Esophagus muscularis mucosa (tissue), 4 donors: ENCODE results near the gene DENND2A. TPM values are rescaled to one million over a fixed set of nuclear protein-coding genes. Genes with fewer than 3 reads are reported as not detected.

Experiments
- DNase-seq: peaks from one replicate; pipeline ENCODE4 v3.0.0-alpha.2; 2017; ENCODE audit errors: extremely low spot score
- H3K27ac ChIP-seq, 4 donors: fragments of 200-600 bp; sonication (generic); replicated peaks in 1 of 4; 1 replicate in 3 of 4; 2 replicates in 1 of 4; pipeline ENCODE4 v1.5.1; 2016 to 2019; ENCODE audit warnings: mild to moderate bottlenecking in 1 of 4
- H3K27me3 ChIP-seq, 4 donors: fragments of 200-600 bp; sonication (generic); one replicate each; pipeline versions ENCODE4 v1.5.1 to v1.6.0; 2016 to 2019
- H3K36me3 ChIP-seq, 4 donors: fragments of 200-600 bp; sonication (generic); one replicate each; pipeline ENCODE4 v1.5.1; 2016 to 2019
- H3K4me1 ChIP-seq, 4 donors: fragments of 200-600 bp; sonication (generic); one replicate each; pipeline ENCODE4 v1.5.1; 2016 to 2019
- H3K4me3 ChIP-seq, 4 donors: fragments of 200-600 bp; sonication (generic); 1 replicate in 2 of 4; 2 replicates in 2 of 4; pipeline ENCODE4 v1.5.1; 2016 to 2019; ENCODE audit warnings: mild to moderate bottlenecking in 4 of 4, moderate library complexity in 1 of 4
- H3K9me3 ChIP-seq, 4 donors: fragments of 200-600 bp; sonication (generic); 1 replicate in 3 of 4; 2 replicates in 1 of 4; pipeline ENCODE4 v1.5.1; 2016 to 2019
- EP300 ChIP-seq: sonication (generic); formaldehyde crosslinking; IDR thresholded peaks from one replicate; pipeline ENCODE4 v1.6.1; 2017; ENCODE audit warnings: antibody characterized with exemption
- POLR2A ChIP-seq: fragments of 450-650 bp; IDR thresholded peaks from one replicate; pipeline ENCODE4 v1.6.1; 2017; ENCODE audit warnings: antibody characterized with exemption, moderate library complexity, mild to moderate bottlenecking, low read depth
- POLR2AphosphoS5 ChIP-seq, 2 donors: sonication (generic); formaldehyde crosslinking; IDR thresholded peaks; one replicate each; pipeline ENCODE4 v1.6.1; 2017; ENCODE audit warnings: antibody characterized with exemption in 2 of 2
- WGBS: methylation state at CpG from one replicate; pipeline ENCODE4 v1.1.5; 2018; 5-methylcytosine and 5-hydroxymethylcytosine counted together
- intact Hi-C: fragments of 100-400 bp; cut with DNase I; formaldehyde crosslinking; loops from one replicate; pipeline ENCODE4 v1.15.1; 2023
- total RNA-seq, 4 donors: library from RNA; depleted of rRNA; stranded (reverse); fragments of >200 nt; gene quantifications; one replicate each; pipeline versions ENCODE4 v1.1.0 to v1.2.1, GENCODE V29; 2016
- TF ChIP-seq, protein P1 (sequence below), 3 experiments: fragments of 200-600 bp in 2 of 3; fragments of 450-650 bp in 1 of 3; sonication (generic) in 2 of 3; IDR thresholded peaks; one replicate each; pipeline ENCODE4 v1.5.1; 2017 to 2019; ENCODE audit warnings: antibody characterized with exemption in 3 of 3, mild to moderate bottlenecking in 2 of 3, moderate library complexity in 1 of 3

The DENND2A gene
- total RNA-seq, 4 donors from 2014 or later = 46.4 to 77.2 (median 59.2) TPM

GRCh38 chr7:140686921-140687320 lies 46.3 kb upstream of the DENND2A start:
- no peaks in the 10 kb centered on the region for H3K4me1 ChIP-seq
- no peak for DNase-seq
- H3K36me3 ChIP-seq = peaks cover 29 to 97% (median 75%) of the 10 kb centered on the region in 4 donors
- H3K27me3 ChIP-seq = no peaks in the 10 kb centered on the region
- intact Hi-C loops = no loop called here
- 99% methylated on average over 11 of the region's 11 CpGs for WGBS
- H3K9me3 ChIP-seq = no peaks in the 10 kb centered on the region
- H3K4me3 ChIP-seq = no peak overlapping the region
- TF ChIP-seq POLR2AphosphoS5 (IDR thresholded peaks at IDR 0.05) (no peak), EP300 (no peak), POLR2A (no peak)
- TF ChIP-seq, protein P1, sequence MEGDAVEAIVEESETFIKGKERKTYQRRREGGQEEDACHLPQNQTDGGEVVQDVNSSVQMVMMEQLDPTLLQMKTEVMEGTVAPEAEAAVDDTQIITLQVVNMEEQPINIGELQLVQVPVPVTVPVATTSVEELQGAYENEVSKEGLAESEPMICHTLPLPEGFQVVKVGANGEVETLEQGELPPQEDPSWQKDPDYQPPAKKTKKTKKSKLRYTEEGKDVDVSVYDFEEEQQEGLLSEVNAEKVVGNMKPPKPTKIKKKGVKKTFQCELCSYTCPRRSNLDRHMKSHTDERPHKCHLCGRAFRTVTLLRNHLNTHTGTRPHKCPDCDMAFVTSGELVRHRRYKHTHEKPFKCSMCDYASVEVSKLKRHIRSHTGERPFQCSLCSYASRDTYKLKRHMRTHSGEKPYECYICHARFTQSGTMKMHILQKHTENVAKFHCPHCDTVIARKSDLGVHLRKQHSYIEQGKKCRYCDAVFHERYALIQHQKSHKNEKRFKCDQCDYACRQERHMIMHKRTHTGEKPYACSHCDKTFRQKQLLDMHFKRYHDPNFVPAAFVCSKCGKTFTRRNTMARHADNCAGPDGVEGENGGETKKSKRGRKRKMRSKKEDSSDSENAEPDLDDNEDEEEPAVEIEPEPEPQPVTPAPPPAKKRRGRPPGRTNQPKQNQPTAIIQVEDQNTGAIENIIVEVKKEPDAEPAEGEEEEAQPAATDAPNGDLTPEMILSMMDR (IDR thresholded peaks at IDR 0.05) = no peak
- no peak overlapping the region for H3K27ac ChIP-seq

DNA sequence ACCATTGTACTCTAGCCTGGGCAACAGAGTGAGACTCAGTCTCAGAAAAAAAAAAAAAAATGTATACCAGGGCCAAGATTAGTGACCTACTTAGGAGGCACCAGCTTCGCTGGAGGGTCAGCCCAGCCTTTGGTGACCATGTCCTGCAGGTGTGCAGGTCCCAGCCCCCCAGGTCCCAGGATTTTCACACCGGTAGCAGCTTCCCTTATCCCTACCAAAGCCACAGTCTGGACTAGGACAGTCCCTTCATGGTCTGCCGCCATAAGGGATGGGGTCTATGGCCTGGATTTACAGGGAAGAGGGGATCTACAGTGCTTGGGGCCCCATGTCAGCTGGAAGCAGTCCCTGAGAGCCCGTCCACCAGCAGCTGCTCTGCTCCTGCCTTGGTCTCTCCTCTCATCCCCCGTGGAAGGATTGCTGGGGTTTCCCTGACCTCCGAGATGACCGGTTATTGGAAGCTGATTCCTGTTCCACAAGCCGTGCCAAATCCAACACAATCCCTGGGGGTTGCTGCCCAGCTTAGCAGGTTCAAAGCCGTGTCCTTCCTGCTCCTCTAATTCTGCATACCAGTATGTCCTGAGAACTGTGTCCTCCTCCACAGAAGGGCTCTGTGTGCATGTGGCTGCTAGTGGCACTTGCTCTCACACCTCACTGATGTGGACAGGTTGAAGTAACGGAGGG lies 44.9 kb upstream of the DENND2A start:
- no peaks in the 10 kb centered on the region for H3K4me1 ChIP-seq
- DNase-seq = no peak
- H3K4me3 ChIP-seq = no peak overlapping the region
- H3K36me3 ChIP-seq = peaks cover 34 to 97% (median 75%) of the 10 kb centered on the region in 4 donors
- no peaks in the 10 kb centered on the region for H3K9me3 ChIP-seq
- intact Hi-C loops = no loop called here
- no peak overlapping the region for H3K27ac ChIP-seq
- 81% methylated on average over 9 of the region's 10 CpGs for WGBS
- no peak for TF ChIP-seq POLR2A
- no peak for TF ChIP-seq POLR2AphosphoS5 (IDR thresholded peaks at IDR 0.05)
- TF ChIP-seq, protein P1 (IDR thresholded peaks at IDR 0.05) = no peak
- no peak for TF ChIP-seq EP300
- H3K27me3 ChIP-seq = no peaks in the 10 kb centered on the region

DNA sequence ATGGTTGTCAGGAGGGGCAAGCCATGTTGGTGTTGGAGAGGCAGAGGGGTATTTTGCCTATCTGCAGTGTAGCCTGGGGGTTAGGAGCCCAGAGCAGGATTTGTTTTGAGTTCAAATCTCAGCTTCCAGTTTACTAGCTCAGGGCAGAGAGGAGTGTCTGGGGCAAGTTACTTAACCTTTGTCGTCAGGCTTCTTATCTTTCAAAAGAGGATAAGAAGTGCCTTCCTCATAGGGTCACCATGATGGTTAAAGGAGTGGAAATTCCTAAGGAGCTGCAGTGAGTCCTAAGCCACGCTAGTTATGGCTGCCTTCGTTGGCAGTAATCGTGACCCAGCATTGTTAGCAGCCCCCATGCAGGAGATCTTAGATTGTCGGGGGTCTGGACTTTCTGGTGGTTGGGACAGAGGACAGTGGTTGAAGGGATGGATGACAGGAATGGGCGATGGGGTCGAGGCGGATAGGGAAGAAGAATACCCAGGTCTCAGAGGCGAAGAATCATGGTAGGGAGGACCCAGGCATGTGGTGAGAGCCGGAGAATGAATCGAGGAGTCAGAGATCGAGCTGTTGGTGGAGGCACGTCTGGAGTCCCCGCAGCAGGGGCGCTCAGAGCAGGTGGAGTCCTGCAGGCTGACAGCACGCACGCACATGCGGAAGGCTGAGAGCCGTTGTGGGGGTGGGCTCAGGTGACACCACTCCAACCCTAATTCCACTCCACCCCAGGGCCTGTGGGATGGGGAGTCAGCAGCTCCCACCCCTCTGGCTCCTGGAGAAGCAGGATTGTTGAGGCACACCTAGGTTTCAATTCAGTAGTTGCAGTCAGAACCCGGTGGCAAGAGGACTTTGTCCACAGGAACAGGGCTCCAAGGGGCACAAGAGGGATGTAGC lies 43.7 kb upstream of the DENND2A start:
- H3K9me3 ChIP-seq = no peaks in the 10 kb centered on the region
- 93% methylated on average over 20 of the region's 20 CpGs for WGBS
- no peaks in the 10 kb centered on the region for H3K4me1 ChIP-seq
- no peak for DNase-seq
- H3K27ac ChIP-seq = no peak overlapping the region
- no peaks in the 10 kb centered on the region for H3K27me3 ChIP-seq
- no peak overlapping the region for H3K4me3 ChIP-seq
- intact Hi-C loops = no loop called here
- peaks cover 35 to 97% (median 74%) of the 10 kb centered on the region in 4 donors for H3K36me3 ChIP-seq
- no peak for TF ChIP-seq POLR2A
- no peak for TF ChIP-seq EP300

DNA sequence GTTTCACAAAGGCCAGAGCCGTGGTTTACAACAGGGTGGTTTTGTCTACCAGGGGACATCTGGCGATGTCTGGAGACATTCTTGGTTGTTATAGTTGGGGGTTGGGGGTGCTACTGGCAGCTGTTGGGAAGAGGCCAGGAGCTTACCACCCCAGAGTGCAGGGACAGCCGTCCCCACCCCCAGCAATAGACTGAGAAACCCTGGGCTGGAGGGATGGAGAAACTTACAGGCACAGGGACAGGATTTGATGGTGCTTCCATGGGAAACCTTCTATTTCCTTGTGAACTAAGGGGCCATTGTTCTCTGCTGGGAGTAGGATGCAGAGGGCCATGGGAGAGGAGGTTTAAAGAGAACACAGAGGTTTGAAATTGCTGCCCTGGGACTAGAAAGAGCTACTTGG lies 43.0 kb upstream of the DENND2A start:
- H3K4me3 ChIP-seq = no peak overlapping the region
- no peak for TF ChIP-seq POLR2AphosphoS5 (IDR thresholded peaks at IDR 0.05)
- TF ChIP-seq EP300 = no peak
- TF ChIP-seq, protein P1 (IDR thresholded peaks at IDR 0.05) = no peak
- TF ChIP-seq POLR2A = no peak
- 100% methylated on average over 3 of the region's 3 CpGs for WGBS
- no peak overlapping the region for H3K27ac ChIP-seq
- H3K9me3 ChIP-seq = no peaks in the 10 kb centered on the region
- peaks cover 32 to 97% (median 76%) of the 10 kb centered on the region in 4 donors for H3K36me3 ChIP-seq
- no peaks in the 10 kb centered on the region for H3K4me1 ChIP-seq
- no peaks in the 10 kb centered on the region for H3K27me3 ChIP-seq
- intact Hi-C loops = no loop called here
- DNase-seq = no peak

DNA sequence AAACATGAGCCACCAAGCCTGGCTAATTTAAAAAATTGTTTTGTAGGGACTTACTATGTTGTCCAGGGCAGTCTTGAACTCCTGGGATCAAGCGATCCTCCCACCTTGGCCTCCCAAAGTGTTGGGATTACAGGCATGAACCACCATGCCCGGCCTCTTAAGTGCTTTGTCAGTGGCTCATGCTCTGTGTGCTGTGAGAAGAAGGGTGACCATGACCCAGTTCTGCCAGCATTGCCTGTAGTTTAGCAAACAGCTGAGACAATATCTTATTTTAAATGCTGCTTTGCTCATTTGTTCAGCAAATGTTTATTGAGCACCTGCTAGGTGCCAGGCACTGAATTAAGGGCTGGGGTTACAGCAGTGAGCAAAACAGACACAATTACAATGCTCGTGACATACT lies 41.2 kb upstream of the DENND2A start:
- WGBS = 94% methylated on average over 3 of the region's 3 CpGs
- no peaks in the 10 kb centered on the region for H3K27me3 ChIP-seq
- intact Hi-C loops = no loop called here

More for the DNA sequence above, 41.2 kb upstream of the DENND2A start:
- Histone ChIP-seq H3K4me3 (no peak overlapping the region), H3K9me3 (no peaks in the 10 kb centered on the region), H3K27ac (no peak overlapping the region), H3K36me3 (peaks cover 18 to 93% (median 70%) of the 10 kb centered on the region in 4 donors), H3K4me1 (peaks cover 0 to under 1% (median 0%) of the 10 kb centered on the region in 4 donors)
- TF ChIP-seq POLR2AphosphoS5 (IDR thresholded peaks at IDR 0.05) = no peak
- no peak for TF ChIP-seq EP300
- no peak for TF ChIP-seq POLR2A
- TF ChIP-seq, protein P1 (IDR thresholded peaks at IDR 0.05) = no peak
- no peak for DNase-seq
